SK-N-SH (cell line): Measurements from ENCODE around the gene TLN1. TPM values are rescaled to one million over a fixed set of nuclear protein-coding genes. Genes with fewer than 3 reads are reported as not detected.
A peak's percentile ranks its signal among the peaks of the same experiment; 100 is the strongest.

Experiments
- CTCF ChIA-PET: fragments of 300-600, 350-600 bp; formaldehyde crosslinking; extraction: SDS; loops from one replicate; lab custom pipeline; 2021; lab: Yijun Ruan, JAX
- POLR2A ChIA-PET: fragments of 350-600 bp; sonication (Branson Sonifier 250); formaldehyde crosslinking; extraction: SDS; loops from one replicate; lab custom pipeline; 2020; ENCODE audit warnings: antibody characterized with exemption, inconsistent platforms; lab: Yijun Ruan, JAX
- DNase-seq: peaks from one replicate; pipeline ENCODE4 v3.0.0; 2012
- H2AFZ ChIP-seq: fragments of 200-600 bp; sonication (generic); 2 replicates; pipeline ENCODE4 v1.8.1; 2016; ENCODE audit warnings: antibody characterized with exemption, mild to moderate bottlenecking, low read depth
- H3F3A ChIP-seq: fragments of 200-600 bp; sonication (generic); replicated peaks from 2 replicates; pipeline ENCODE3; 2016; ENCODE audit warnings: antibody characterized with exemption, mild to moderate bottlenecking; ENCODE audit not compliant: insufficient read depth
- H3K27ac ChIP-seq, 2 experiments: fragments of 200-500 bp in 1 of 2; fragments of 200-600 bp in 1 of 2; sonication (Bioruptor generic) in 1 of 2; sonication (generic), shearing (Covaris generic) in 1 of 2; 2 replicates each; pipeline versions ENCODE4 v1.5.1 to v1.6.1; 2014 to 2016; ENCODE audit warnings: low read depth in 2 of 2, inconsistent platforms in 1 of 2, low read length in 1 of 2, mild to moderate bottlenecking in 1 of 2, mixed read lengths in 1 of 2
- H3K27me3 ChIP-seq: fragments of 200-600 bp; sonication (generic), shearing (Covaris generic); 2 replicates; pipeline ENCODE4 v1.6.1; 2016; ENCODE audit warnings: mixed run types; ENCODE audit not compliant: insufficient read depth
- H3K36me3 ChIP-seq, 2 experiments: fragments of 200-500 bp in 1 of 2; fragments of 200-600 bp in 1 of 2; sonication (Bioruptor generic) in 1 of 2; sonication (generic) in 1 of 2; replicated peaks in 1 of 2; 2 replicates each; pipeline versions ENCODE3 to v1.5.1; 2014 to 2016; ENCODE audit warnings: low read length in 1 of 2, mild to moderate bottlenecking in 1 of 2; ENCODE audit not compliant: insufficient read depth in 2 of 2, control insufficient read depth in 1 of 2
- H3K4me1 ChIP-seq, 2 experiments: fragments of 200-500 bp in 1 of 2; fragments of 200-600 bp in 1 of 2; sonication (Bioruptor generic) in 1 of 2; sonication (generic), shearing (Covaris generic) in 1 of 2; 2 replicates each; pipeline versions ENCODE4 v1.5.1 to v1.6.1; 2014 to 2016; ENCODE audit warnings: low read depth in 1 of 2, low read length in 1 of 2, mixed run types in 1 of 2; ENCODE audit not compliant: insufficient read depth in 2 of 2, control insufficient read depth in 1 of 2
- H3K4me2 ChIP-seq: fragments of 200-600 bp; sonication (generic), shearing (Covaris generic); 2 replicates; pipeline ENCODE4 v1.6.1; 2017; ENCODE audit warnings: mixed run types
- H3K4me3 ChIP-seq, 2 experiments: fragments of 200-500 bp in 1 of 2; fragments of 200-600 bp in 1 of 2; sonication (Bioruptor generic) in 1 of 2; sonication (generic), shearing (Covaris generic) in 1 of 2; 2 replicates each; pipeline versions ENCODE4 v1.5.1 to v1.8.1; 2014 to 2016; ENCODE audit warnings: low read depth in 2 of 2, inconsistent platforms in 1 of 2, low read length in 1 of 2, mild to moderate bottlenecking in 1 of 2, mixed read lengths in 1 of 2, moderate library complexity in 1 of 2
- H3K79me2 ChIP-seq: fragments of 200-600 bp; sonication (generic); 2 replicates; pipeline ENCODE4 v1.8.1; 2017; ENCODE audit warnings: mild to moderate bottlenecking; ENCODE audit not compliant: insufficient read depth
- H3K9ac ChIP-seq: fragments of 200-600 bp; sonication (generic); 2 replicates; pipeline ENCODE4 v1.6.1; 2017; ENCODE audit warnings: mixed run types
- H3K9me2 ChIP-seq: fragments of 200-600 bp; sonication (generic); 2 replicates; pipeline ENCODE4 v1.6.1; 2017; ENCODE audit warnings: mixed run types
- H3K9me3 ChIP-seq: fragments of 200-600 bp; sonication (generic); 2 replicates; pipeline ENCODE4 v1.6.1; 2017; ENCODE audit warnings: mixed run types, mild to moderate bottlenecking, moderate library complexity
- H4K20me1 ChIP-seq: fragments of 200-600 bp; sonication (generic); 2 replicates; pipeline ENCODE4 v1.6.1; 2017; ENCODE audit warnings: mild to moderate bottlenecking, mixed run types; ENCODE audit not compliant: insufficient read depth
- FOXJ3 ChIP-seq: sonication (generic); formaldehyde crosslinking; IDR thresholded peaks from 2 replicates; pipeline ENCODE4 v1.5.1; 2020; ENCODE audit warnings: mild to moderate bottlenecking, missing genetic modification reagents
- GATA2 ChIP-seq: sonication (generic); formaldehyde crosslinking; IDR thresholded peaks from 2 replicates; pipeline ENCODE4 v1.5.0; 2020; ENCODE audit warnings: mild to moderate bottlenecking, missing genetic modification reagents
- POLR2AphosphoS5 ChIP-seq: IDR thresholded peaks from 2 replicates; pipeline ENCODE4 v1.6.1; 2012; ENCODE audit warnings: low read depth, low read length
- RXRA ChIP-seq: IDR thresholded peaks from 2 replicates; pipeline ENCODE4 v1.4.0; 2012; ENCODE audit warnings: low read depth, mild to moderate bottlenecking, borderline replicate concordance
- TCF12 ChIP-seq: IDR thresholded peaks from 2 replicates; pipeline ENCODE4 v1.4.0; 2012
- YY1 ChIP-seq: IDR thresholded peaks from 2 replicates; pipeline ENCODE4 v1.4.0; 2012; ENCODE audit warnings: low read depth, mild to moderate bottlenecking
- WGBS: methylation state at CpG from one replicate; pipeline ENCODE4 v1.1.6; 2017; ENCODE audit warnings: low lambda C conversion rate; 5-methylcytosine and 5-hydroxymethylcytosine counted together
- polyA plus RNA-seq, 3 experiments: library from polyadenylated mRNA; depleted of rRNA; stranded (reverse); fragments of >200 nt; gene quantifications; 2 replicates each; pipeline ENCODE4 v1.2.3, GENCODE V29; 2012
- TF ChIP-seq, protein P1 (sequence below): IDR thresholded peaks from 2 replicates; pipeline ENCODE4 v1.4.0; 2012; ENCODE audit warnings: low read depth, borderline replicate concordance
- TF ChIP-seq, protein P2 (sequence below): fragments of 150-350 bp; IDR thresholded peaks from 2 replicates; pipeline ENCODE4 v1.6.1; 2017; ENCODE audit warnings: antibody characterized with exemption, low read length, low read depth, borderline replicate concordance

The TLN1 gene
- polyA plus RNA-seq, 1 of the 3 experiments (the other 2 are of a cell fraction): 115 TPM

DNA sequence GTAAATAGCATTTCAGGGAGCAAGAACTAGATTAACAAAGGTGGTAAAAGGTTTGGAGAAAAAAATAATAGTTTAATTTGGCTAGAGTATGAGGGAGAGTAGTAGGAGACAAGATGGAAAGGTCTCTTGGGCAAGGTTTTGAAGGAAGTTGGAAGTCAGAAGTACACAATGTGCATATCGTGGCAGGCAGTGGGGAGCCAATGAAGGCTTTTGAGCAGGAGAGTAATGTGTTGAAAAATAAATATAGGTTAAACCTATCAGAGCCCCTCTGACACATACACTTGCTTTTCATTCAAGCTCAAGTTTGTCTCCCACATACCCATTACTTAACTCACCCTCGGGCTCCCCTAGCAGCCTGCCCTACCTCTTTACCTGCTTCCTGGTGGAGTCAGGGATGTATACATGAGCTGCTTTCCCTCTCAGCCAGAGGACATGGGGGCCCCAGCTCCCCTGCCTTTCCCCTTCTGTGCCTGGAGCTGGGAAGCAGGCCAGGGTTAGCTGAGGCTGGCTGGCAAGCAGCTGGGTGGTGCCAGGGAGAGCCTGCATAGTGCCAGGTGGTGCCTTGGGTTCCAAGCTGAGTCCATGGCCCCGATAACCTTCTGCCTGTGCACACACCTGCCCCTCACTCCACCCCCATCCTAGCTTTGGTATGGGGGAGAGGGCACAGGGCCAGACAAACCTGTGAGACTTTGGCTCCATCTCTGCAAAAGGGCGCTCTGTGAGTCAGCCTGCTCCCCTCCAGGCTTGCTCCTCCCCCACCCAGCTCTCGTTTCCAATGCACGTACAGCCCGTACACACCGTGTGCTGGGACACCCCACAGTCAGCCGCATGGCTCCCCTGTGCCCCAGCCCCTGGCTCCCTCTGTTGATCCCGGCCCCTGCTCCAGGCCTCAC lies 58.6 kb downstream of the TLN1 start, which contains the start of gene CA9:
TSS of gene CA9 (plus strand) at position 797 of the 893 bp plus-strand sequence. CDS start at position 829, 32 bp downstream.
- no peaks in the 10 kb centered on the region for H3K36me3 ChIP-seq
- ChIA-PET CTCF (interaction anchor here (1.0 to 3.2 kb wide), 4 partner anchors 8 to 55 kb away, joined by 5 to 23 read pairs (median 14); partner anchors contain the start of genes ARHGEF39, CCDC107 and RMRP), POLR2A (interaction anchor here (0.7 kb wide), 1 partner anchor 18 kb away, joined by 4 read pairs; no protein-coding TSS in a partner anchor)
- H3K9me2 ChIP-seq: no peaks in the 10 kb centered on the region
- H3K9me3 ChIP-seq: no peaks in the 10 kb centered on the region
- no peak within 1 kb of the TSS for H3K4me3 ChIP-seq
- TF ChIP-seq RXRA (no peak), TCF12 (peak; percentile 12; the same call in 1 of the 2 replicates)
- no peaks in the 10 kb centered on the region for H3K79me2 ChIP-seq
- H3K9ac ChIP-seq: no peak within 1 kb of the TSS
- no peak within 1 kb of the TSS for H3K27ac ChIP-seq
- no peak for DNase-seq
- 89% methylated on average over 5 of the region's 10 CpGs for WGBS
- H3K4me1 ChIP-seq: peaks cover 0 to 13% of the 10 kb centered on the region in 2 experiments; a peak in 1 of 4 replicates
- peaks cover 8% of the 10 kb centered on the region for H3F3A ChIP-seq
- H4K20me1 ChIP-seq: no peaks in the 10 kb centered on the region
- H3K4me2 ChIP-seq: 0 out of 2 replicates have a peak within 1 kb of the TSS, but pooled peaks have one; percentile 32
- H3K27me3 ChIP-seq: no peaks in the 10 kb centered on the region
- H2AFZ ChIP-seq: no peak within 1 kb of the TSS

DNA sequence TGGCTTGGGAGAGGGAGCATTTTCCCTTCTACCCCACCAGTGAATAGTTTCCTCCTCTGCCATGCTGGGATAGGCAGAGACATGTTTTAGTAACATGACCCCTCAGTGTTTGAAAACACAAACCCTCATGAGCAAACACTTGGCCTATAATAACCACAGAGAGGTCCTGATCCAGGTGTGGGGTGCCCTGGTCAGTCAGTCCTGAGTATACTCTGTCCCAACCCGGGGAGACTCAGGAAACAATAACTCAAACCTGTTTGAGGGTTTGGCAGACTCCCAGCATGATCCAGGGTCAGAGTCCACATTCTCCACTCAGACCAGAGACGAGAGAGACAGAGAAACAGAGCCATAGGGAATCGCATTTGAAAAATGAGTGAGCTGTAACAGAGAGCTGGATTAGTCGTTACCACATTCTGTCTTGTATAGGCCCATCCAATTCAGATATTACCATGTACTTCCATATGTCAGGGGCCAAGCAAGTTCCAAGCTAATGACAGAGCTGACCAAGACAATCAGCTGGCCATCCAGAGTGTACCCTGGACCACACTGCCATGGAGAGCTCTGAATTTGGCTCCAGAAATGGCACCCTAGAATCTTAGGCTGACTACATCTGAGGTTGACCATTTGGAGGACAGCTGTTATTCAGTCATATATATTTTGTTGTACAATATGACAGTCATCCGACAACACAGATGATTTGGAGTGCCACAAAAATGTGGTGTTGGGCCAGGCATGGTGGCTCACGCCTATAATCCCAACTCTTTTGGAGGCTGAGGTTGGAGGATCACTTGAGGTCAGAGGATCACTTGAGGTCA lies 62.5 kb downstream of the TLN1 start:
- ChIA-PET CTCF (interaction anchor here (0.7 to 3.2 kb wide), 4 partner anchors 12 to 67 kb away, joined by 3 to 14 read pairs (median 6); partner anchors contain the start of genes CCDC107 and RMRP), POLR2A (no interaction called here)
- no peaks in the 10 kb centered on the region for H3K9me3 ChIP-seq
- peaks cover 5% of the 10 kb centered on the region; the same call in 1 of the 2 replicates for H3K79me2 ChIP-seq
- H3K4me1 ChIP-seq: peaks cover 0 to 9% of the 10 kb centered on the region in 2 experiments; a peak in 1 of 4 replicates
- WGBS: 48% methylated on average over 6 of the region's 6 CpGs
- H2AFZ ChIP-seq: 0 out of 2 replicates have a peak overlapping the region, but pooled peaks have one; percentile 30
- H3K27ac ChIP-seq: peak overlapping the region in 1 of 2 experiments; percentile 48; a peak in 1 of 4 replicates
- no peaks in the 10 kb centered on the region for H4K20me1 ChIP-seq
- no peak for DNase-seq
- H3K4me2 ChIP-seq: no peak overlapping the region
- no peak overlapping the region for H3K4me3 ChIP-seq
- TF ChIP-seq, protein P1, sequence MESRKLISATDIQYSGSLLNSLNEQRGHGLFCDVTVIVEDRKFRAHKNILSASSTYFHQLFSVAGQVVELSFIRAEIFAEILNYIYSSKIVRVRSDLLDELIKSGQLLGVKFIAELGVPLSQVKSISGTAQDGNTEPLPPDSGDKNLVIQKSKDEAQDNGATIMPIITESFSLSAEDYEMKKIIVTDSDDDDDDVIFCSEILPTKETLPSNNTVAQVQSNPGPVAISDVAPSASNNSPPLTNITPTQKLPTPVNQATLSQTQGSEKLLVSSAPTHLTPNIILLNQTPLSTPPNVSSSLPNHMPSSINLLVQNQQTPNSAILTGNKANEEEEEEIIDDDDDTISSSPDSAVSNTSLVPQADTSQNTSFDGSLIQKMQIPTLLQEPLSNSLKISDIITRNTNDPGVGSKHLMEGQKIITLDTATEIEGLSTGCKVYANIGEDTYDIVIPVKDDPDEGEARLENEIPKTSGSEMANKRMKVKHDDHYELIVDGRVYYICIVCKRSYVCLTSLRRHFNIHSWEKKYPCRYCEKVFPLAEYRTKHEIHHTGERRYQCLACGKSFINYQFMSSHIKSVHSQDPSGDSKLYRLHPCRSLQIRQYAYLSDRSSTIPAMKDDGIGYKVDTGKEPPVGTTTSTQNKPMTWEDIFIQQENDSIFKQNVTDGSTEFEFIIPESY: no peak
- TF ChIP-seq YY1 (no peak), FOXJ3 (CRISPR knock-in tag) (no peak), POLR2AphosphoS5 (no peak), TCF12 (no peak), GATA2 (CRISPR knock-in tag) (no peak)
- TF ChIP-seq, protein P2, sequence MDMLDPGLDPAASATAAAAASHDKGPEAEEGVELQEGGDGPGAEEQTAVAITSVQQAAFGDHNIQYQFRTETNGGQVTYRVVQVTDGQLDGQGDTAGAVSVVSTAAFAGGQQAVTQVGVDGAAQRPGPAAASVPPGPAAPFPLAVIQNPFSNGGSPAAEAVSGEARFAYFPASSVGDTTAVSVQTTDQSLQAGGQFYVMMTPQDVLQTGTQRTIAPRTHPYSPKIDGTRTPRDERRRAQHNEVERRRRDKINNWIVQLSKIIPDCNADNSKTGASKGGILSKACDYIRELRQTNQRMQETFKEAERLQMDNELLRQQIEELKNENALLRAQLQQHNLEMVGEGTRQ: no peak
- H3K27me3 ChIP-seq: no peaks in the 10 kb centered on the region
- no peaks in the 10 kb centered on the region for H3K36me3 ChIP-seq
- no peak overlapping the region for H3K9ac ChIP-seq
- no peaks in the 10 kb centered on the region for H3K9me2 ChIP-seq
- H3F3A ChIP-seq: peaks cover 4% of the 10 kb centered on the region
